Adrenal gland (tissue), 19 donors: Measurements from ENCODE around the gene C14orf132. TPM values are rescaled to one million over a fixed set of nuclear protein-coding genes. Genes with fewer than 3 reads are reported as not detected.
A peak's percentile ranks its signal among the peaks of the same experiment; 100 is the strongest.

Experiments used
- DNase-seq, 7 donors: peaks; one replicate each; pipeline ENCODE4 v3.0.0-alpha.2; 2019 to 2020
- H3K27ac ChIP-seq, 5 donors: fragments of 200-600 bp; sonication (generic) in 4 of 5; 1 replicate in 3 of 5; 2 replicates in 2 of 5; pipeline versions ENCODE4 v1.5.1 to v1.8.0; 2016 to 2020; ENCODE audit warnings: mild to moderate bottlenecking in 1 of 5
- H3K27me3 ChIP-seq: fragments of 200-600 bp; 2 replicates; pipeline ENCODE4 v1.8.0; 2021
- H3K36me3 ChIP-seq, 2 donors: fragments of 200-600 bp; replicated peaks in 1 of 2; 1 replicate in 1 of 2; 2 replicates in 1 of 2; pipeline versions ENCODE4 v1.5.1 to v1.8.0; 2018 to 2022
- H3K4me1 ChIP-seq, 2 donors: fragments of 200-600 bp; replicated peaks in 1 of 2; 1 replicate in 1 of 2; 2 replicates in 1 of 2; pipeline versions ENCODE4 v1.5.1 to v1.8.0; 2018 to 2021
- H3K4me3 ChIP-seq, 4 donors: fragments of 200-600 bp; sonication (generic) in 3 of 4; one replicate each; pipeline ENCODE4 v1.5.1; 2016 to 2018
- H3K9me3 ChIP-seq, 3 donors: fragments of 200-600 bp; sonication (generic) in 1 of 3; replicated peaks in 1 of 3; 1 replicate in 2 of 3; 2 replicates in 1 of 3; pipeline versions ENCODE4 v1.5.1 to v1.8.0; 2016 to 2021
- POLR2A ChIP-seq, 2 donors: fragments of 450-650 bp; IDR thresholded peaks; one replicate each; pipeline ENCODE4 v1.6.1; 2017; ENCODE audit warnings: antibody characterized with exemption in 2 of 2, mild to moderate bottlenecking in 2 of 2, moderate library complexity in 1 of 2
- WGBS, 4 donors: extraction: QIAGEN DNeasy Blood & Tissue Kit in 2 of 4; methylation state at CpG; one replicate each; pipeline versions ENCODE4 v1.1.5 to v1.1.7; 2013 to 2017; 5-methylcytosine and 5-hydroxymethylcytosine counted together
- intact Hi-C, 2 donors: fragments of 100-400 bp; cut with DNase I; formaldehyde crosslinking; loops; one replicate each; pipeline versions ENCODE4 v1.14.1 to v1.15.0; 2022 to 2023
- long read RNA-seq, 10 donors: library from polyadenylated mRNA in 3 of 10; unstranded in 2 of 10; stranded (forward) in 1 of 10; transcript quantifications; one replicate each; pipeline ENCODE4 v2.0.0 and lab custom pipeline, GENCODE V29; 2021 to 2026
- polyA plus RNA-seq, 3 donors: library from polyadenylated mRNA; stranded (reverse); fragments of 200-250 nt in 2 of 3; fragments of 350-450 nt in 1 of 3; fragmentation: Illumina TruSeq in 1 of 3; extraction: RNeasy Lipid Tissue Mini Kit (QIAGEN cat#74804) in 1 of 3; gene quantifications; one replicate each; pipeline ENCODE4 v1.2.3, GENCODE V29; 2013 to 2014
- total RNA-seq, 9 donors: library from RNA; depleted of rRNA in 4 of 9; stranded (reverse); fragments of >200 nt in 4 of 9; fragments of 120-200 nt in 1 of 9; fragmentation: NEBNext Ultra II Directional in 1 of 9; extraction: Animal tissue kit (Norgen Biotek cat#: 25700) in 1 of 9; gene quantifications; one replicate each; pipeline versions ENCODE4 v1.1.0 to v1.2.4, GENCODE V29; 2013 to 2023
- TF ChIP-seq, protein P1 (sequence below), 6 experiments: fragments of 450-650 bp in 4 of 6; fragments of 200-600 bp in 2 of 6; sonication (generic) in 1 of 6; IDR thresholded peaks; 1 replicate in 5 of 6; 2 replicates in 1 of 6; pipeline versions ENCODE4 v1.5.1 to v1.8.0; 2016 to 2021; ENCODE audit warnings: antibody characterized with exemption in 6 of 6, mild to moderate bottlenecking in 2 of 6, moderate library complexity in 1 of 6
- donor health status: healthy with polysubstance abuse.
- donor health status: Bipolar disorder and iron deficiency.
- donor health status: DM: yes; HTN: yes; CAD: no.
- donor health status: DM: no; HTN: no; CAD: no.
- donor health status: DM: no; HTN: no; CAD: no.
- donor health status: DM: yes; HTN: yes; CAD: no.

Gene C14orf132
- 10 to 100 TPM in 5 of 9 donors, 1 to 10 TPM in 4; 4.5 to 34.8 (median 10.3) TPM for total RNA-seq
- 10 to 100 TPM in 2 of 3 donors, 1 to 10 TPM in 1; 7.5 to 21.2 (median 14.8) TPM for polyA plus RNA-seq
- long read RNA-seq, donor 1: 0 reads
- long read RNA-seq, donor 2: 0 reads
- long read RNA-seq, donor 3: 0 reads
- long read RNA-seq, donor 4: 0 reads
- long read RNA-seq, donor 5, full-length matches to known transcripts: 1 of 5 reads
- long read RNA-seq, donor 5, partial matches to known transcripts: 0 of 5 reads
- long read RNA-seq, donor 5, other reads (novel, unspliced or antisense): 4 of 5 reads
- long read RNA-seq, donor 6, full-length matches to known transcripts: 7 of 19 reads
- long read RNA-seq, donor 6, partial matches to known transcripts: 0 of 19 reads
- long read RNA-seq, donor 6, other reads (novel, unspliced or antisense): 12 of 19 reads
- long read RNA-seq, donor 7: 0 reads
- long read RNA-seq, donor 8: 0 reads
- long read RNA-seq, donor 9, full-length matches to known transcripts: 1 of 1 reads
- long read RNA-seq, donor 9, partial matches to known transcripts: 0 of 1 reads
- long read RNA-seq, donor 9, other reads (novel, unspliced or antisense): 0 of 1 reads
- long read RNA-seq, donor 10: 0 reads

DNA sequence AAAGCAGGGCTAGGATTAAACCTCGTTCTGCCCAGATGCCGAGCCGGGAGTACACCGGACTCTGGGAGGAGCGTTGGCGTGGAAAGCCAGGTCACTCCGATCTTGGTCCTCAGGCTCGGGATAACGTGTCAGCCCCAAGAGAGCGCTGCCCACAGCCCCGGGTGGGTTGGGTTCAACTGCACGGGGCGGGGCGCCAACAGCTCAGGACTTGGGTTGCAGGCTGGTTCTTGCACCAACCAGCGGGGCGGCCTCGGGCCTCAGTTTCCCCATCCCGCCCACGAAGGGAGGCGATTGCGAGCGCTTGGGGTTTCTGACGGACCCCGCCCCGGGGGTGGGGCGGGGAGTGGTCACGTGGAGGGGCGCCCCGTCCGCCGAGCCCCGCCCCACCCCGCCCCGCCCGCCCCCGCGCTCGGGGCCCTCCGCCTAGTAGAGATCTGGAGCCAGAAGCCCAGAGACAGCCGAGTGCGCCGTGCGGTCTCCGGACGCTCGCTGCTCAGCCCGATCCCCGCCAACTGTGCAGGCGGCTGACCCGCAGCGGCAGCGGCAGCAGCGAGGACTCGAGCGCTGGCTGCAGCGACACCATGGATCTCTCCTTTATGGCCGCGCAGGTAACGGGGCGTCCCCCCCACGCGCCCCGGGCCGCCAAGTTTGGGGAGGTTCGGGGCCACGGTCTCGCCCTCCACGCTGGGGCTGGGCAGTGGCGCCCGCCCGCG lies at the start of gene C14orf132:
Gene C14orf132, plus strand, starts transcription at position 443 of the 713 bp plus-strand sequence. Its CDS starts 139 bp downstream, at position 582.
- Histone ChIP-seq H3K9me3 (no peaks in the 10 kb centered on the region), H3K27ac (peak within 1 kb of the TSS in 4 of 5 donors; percentile 8 to 84 (median 60)), H3K27me3 (peaks cover 14% of the 10 kb centered on the region), H3K4me1 (peaks cover 6 to 23% of the 10 kb centered on the region in 2 donors), H3K36me3 (peaks cover 0 to 5% of the 10 kb centered on the region in 2 donors), H3K4me3 (peak within 1 kb of the TSS in 2 of 4 donors; percentile 45 to 64)
- intact Hi-C loops: no loop called here
- TF ChIP-seq POLR2A (IDR thresholded peaks at IDR 0.05): peak; percentile 49 to 80
- TF ChIP-seq, protein P1, sequence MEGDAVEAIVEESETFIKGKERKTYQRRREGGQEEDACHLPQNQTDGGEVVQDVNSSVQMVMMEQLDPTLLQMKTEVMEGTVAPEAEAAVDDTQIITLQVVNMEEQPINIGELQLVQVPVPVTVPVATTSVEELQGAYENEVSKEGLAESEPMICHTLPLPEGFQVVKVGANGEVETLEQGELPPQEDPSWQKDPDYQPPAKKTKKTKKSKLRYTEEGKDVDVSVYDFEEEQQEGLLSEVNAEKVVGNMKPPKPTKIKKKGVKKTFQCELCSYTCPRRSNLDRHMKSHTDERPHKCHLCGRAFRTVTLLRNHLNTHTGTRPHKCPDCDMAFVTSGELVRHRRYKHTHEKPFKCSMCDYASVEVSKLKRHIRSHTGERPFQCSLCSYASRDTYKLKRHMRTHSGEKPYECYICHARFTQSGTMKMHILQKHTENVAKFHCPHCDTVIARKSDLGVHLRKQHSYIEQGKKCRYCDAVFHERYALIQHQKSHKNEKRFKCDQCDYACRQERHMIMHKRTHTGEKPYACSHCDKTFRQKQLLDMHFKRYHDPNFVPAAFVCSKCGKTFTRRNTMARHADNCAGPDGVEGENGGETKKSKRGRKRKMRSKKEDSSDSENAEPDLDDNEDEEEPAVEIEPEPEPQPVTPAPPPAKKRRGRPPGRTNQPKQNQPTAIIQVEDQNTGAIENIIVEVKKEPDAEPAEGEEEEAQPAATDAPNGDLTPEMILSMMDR (IDR thresholded peaks at IDR 0.05): no peak
- WGBS, 4 donors: 0 to 3% (median 1%) methylated on average over 4 to 71 of the region's 72 CpGs
- peak; percentile 39 to 86 (median 55) for DNase-seq

DNA sequence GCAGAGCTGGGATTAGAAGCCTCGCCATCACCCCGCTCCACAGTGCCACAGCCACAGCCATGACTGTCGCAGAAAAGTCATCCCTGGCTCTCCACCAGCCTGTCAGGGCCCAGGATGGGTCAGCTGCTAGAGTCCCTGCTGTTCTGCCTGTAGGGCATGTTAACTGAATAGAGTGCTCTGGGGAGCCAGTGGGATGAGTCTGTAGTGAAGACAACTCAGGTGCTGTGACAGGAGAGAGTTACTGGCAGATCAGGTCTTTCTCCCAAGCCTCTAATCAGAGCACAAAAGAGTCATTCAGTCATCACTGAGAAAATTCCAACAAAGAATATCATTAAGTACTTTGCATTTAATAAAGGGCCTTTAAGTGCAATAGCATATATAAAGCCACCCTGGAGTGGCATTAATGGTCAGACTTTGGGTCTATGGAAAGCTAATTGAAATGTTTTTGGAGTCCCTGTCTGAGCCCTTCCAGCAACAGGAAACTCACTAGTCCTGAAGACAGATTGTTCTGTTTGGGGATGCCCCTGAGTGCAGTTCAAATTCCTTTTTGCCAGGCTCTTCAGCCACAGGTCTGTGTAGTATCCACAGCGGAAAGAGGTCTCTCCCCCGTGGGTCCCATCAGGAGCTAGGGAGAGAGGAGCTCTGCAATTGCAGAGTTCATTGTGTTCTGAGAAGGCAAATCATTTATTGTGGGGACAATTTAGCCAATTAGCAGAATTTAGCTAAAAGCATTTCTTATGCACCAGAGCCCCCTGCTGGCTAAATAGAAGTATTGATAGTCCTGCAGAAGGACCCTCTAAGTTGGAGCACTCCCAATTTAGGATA lies 45.2 kb upstream of the C14orf132 start:
- Histone ChIP-seq H3K9me3 (peaks cover 0 to 6% (median 0%) of the 10 kb centered on the region in 3 donors), H3K27me3 (no peaks in the 10 kb centered on the region), H3K27ac (no peak overlapping the region), H3K4me3 (no peak overlapping the region), H3K4me1 (no peaks in the 10 kb centered on the region), H3K36me3 (no peaks in the 10 kb centered on the region)
- DNase-seq: peak in 4 of 7 donors; percentile 39 to 50 (median 44)
- no peak for TF ChIP-seq POLR2A (IDR thresholded peaks at IDR 0.05)
- TF ChIP-seq, protein P1 (IDR thresholded peaks at IDR 0.05): peak; percentile 75 to 86 (median 78)
- WGBS, 4 donors: 4 to 51% (median 37%) methylated on average over 2 to 5 of the region's 5 CpGs
- intact Hi-C loops: loop anchor here (2.0 to 10.0 kb wide), 3 partner anchors 309 to 549 kb away; partner anchors contain the start of gene TCL1B (in 1 of the 2)

DNA sequence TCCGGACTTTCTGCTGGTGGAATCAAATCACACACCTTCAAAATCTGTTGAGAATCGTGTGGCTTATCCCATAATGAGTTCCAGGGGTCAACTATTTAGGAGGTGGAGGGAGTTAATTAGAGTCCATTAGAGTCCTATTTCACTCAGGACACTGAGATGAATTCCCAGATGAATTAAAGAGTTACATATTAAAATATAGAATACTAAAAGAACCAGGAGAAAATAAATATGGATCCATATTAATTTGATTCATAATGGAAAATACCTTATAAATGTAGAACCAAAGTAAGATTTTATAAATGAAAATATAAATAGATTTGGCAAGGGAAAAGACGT lies 44.6 kb upstream of the C14orf132 start:
- H3K4me1 ChIP-seq: no peaks in the 10 kb centered on the region
- H3K9me3 ChIP-seq: peaks cover 0 to 6% (median 0%) of the 10 kb centered on the region in 3 donors
- 21 to 23% (median 22%) methylated on average over 3 of the region's 3 CpGs for WGBS, 4 donors
- TF ChIP-seq POLR2A (IDR thresholded peaks at IDR 0.05): no peak
- TF ChIP-seq, protein P1 (IDR thresholded peaks at IDR 0.05): peak in 2 of 6 experiments; percentile 3 to 4
- intact Hi-C loops: loop anchor here (2.0 to 10.0 kb wide), 3 partner anchors 310 to 550 kb away; partner anchors contain the start of gene TCL1B (in 1 of the 2)
- no peak overlapping the region for H3K27ac ChIP-seq
- no peaks in the 10 kb centered on the region for H3K27me3 ChIP-seq
- H3K4me3 ChIP-seq: no peak overlapping the region
- no peak for DNase-seq
- H3K36me3 ChIP-seq: no peaks in the 10 kb centered on the region
